GM19099 (cell line): ENCODE results near the gene CD226.

ENCODE experiments used
- POLR2A ChIP-seq: IDR thresholded peaks from 3 replicates; pipeline ENCODE4 v1.6.1; 2011; ENCODE audit warnings: low read depth; ENCODE audit not compliant: insufficient read length; ENCODE audit errors: extremely low read depth

CD226 gene

DNA sequence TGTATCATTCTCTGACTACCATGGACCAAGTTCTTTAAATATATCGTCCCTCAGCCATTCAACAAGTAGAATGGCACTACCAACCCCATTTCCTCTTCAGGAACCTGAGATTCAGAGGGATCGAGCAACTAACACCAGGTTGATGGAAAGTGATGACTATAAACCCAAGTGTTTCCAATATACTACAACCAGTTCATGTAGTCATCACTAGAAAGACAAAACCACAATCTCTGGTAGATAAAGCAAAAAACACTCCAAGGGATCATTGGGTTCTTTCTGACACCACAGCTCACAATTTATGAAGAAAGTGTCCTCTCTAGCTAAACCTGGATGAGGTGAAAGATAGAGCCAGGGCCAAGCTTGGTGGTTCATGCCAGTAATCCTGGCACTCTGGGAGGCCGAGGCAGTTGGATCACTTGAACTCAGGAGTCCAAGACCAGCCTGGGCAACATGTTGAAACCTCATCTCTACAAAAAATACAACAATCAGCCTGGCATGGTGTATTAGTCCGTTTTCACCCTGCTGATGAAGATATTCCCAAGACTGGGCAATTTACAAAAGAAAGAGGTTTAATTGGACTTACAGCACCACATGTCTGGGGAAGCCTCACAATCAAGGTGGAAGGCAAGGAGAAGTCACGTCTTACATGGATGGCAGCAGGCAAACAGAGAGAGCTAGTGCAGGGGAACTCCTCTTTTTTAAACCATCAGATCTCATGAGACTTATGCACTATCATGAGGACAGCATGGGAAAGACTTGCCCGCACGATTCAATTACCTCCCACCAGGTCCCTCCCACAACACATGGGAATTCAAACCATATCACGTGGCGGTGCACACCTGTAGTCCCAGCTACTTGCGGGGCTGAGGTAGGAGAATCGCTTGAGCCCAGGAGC, 2.2 kb downstream of the CD226 start:
- TF ChIP-seq POLR2A, result no peak

- TF ChIP-seq POLR2A, result no peak
Observed at GRCh38 chr18:69944436-69944835, 3.2 kb downstream of the CD226 start.

GRCh38 chr18:69943021-69943420, 4.7 kb downstream of the CD226 start:
- TF ChIP-seq POLR2A, result no peak

- peak; percentile 15 for TF ChIP-seq POLR2A
Observed at GRCh38 chr18:69941183-69941582, 6.5 kb downstream of the CD226 start.

DNA sequence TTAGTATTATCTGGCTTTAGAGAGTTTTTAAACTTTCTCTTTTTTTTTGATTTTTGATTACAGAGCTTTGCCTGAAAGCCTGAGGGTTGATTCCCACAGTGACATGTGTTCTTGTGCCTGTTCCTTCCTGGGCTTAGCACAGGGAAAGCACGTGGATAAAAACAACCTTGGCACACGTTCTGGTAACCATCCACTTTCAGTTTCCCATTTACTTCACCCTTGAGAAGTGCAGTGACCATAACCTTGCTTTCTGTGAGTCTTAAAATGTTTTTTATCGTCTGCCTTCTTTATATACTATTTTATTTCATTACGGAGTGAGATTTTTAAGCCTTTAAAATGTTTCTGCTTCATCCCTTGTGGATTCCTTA, 11.5 kb downstream of the CD226 start:
- no peak for TF ChIP-seq POLR2A

DNA sequence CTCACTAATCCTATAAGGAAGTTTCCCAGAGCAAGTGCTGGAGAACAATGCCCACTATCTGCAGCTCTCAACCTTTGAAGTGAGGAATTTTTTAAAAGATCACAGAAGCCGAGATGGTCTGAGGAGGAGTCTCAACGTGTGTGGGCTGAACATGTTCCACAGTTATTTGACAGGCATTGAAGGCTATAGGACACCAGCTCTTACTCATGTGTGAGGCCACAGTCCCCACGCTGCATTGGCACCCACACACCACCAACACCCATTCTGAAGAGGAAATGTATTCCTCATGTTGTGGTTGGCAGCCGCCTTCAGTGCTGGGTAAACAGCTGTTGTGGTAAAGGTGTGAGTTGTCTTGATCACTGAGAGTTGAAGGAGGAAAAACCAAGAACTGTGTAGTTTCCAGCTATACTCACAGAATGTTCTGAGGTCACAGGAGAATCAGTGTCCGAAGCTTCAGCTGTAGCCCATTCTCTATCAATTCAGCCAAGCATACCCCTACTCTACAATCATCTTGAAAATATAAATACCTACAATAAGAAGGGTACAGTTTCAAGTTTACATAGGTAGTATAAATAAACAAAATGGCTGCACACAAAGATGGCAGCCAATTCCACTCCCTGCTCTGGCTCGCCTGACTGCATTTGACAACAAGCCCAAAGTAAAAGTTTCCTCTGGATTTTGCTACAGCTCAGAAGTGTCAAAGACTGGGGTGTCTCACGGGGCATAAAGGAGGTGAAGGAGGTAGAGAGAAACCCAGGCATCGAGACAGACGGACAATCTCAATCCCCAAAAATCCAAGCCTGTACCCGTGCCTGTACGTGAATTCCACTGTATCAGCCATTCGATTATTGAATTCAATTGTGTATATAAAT, 12.1 kb downstream of the CD226 start:
- TF ChIP-seq POLR2A, result no peak

- TF ChIP-seq POLR2A, result no peak
Observed at GRCh38 chr18:69934601-69935265, 12.9 kb downstream of the CD226 start.

- no peak for TF ChIP-seq POLR2A
Observed at GRCh38 chr18:69929041-69929774, 18.5 kb downstream of the CD226 start.

GRCh38 chr18:69916412-69916811, 31.3 kb downstream of the CD226 start:
- no peak for TF ChIP-seq POLR2A

DNA sequence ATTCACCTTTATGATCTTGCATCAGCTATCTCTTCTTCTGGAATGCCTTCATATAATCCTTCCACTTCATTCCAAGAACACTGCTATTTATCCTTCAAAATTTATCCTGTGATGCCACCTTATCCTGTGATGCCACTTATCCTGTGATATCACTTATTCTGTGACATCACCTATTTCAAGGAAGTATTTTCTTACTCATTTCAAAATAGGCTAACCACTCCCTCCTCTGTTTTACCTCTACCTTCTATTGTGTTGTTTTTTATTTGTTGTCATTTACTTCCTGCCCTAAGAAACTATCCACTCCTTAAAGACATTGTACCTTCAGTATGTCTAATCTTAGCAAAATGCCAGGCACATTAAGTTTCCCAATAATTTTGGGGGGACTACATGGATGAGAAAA, 38.8 kb downstream of the CD226 start:
- TF ChIP-seq POLR2A, result no peak

DNA sequence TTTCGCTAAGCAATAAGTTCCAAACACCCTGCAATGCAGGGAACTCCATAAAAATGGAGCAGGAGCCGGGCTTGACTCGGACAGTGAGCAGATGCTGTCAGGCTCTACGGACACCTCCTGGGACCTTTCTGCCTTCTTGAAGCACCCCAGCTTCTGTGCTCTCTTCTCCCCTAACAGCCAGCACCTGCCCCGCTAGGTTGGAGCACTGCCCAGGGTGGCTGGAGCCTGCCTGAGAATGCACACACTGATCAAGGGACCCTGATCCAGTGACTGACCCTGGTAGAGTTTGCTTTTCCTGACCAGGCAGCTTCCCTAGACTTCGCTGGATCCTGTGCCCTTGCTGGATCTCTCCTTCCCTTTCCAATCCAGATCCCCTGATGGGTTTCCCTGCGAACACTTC, 40.9 kb downstream of the CD226 start:
- no peak for TF ChIP-seq POLR2A

- TF ChIP-seq POLR2A, result no peak
Observed at GRCh38 chr18:69900941-69901340, 46.7 kb downstream of the CD226 start.

DNA sequence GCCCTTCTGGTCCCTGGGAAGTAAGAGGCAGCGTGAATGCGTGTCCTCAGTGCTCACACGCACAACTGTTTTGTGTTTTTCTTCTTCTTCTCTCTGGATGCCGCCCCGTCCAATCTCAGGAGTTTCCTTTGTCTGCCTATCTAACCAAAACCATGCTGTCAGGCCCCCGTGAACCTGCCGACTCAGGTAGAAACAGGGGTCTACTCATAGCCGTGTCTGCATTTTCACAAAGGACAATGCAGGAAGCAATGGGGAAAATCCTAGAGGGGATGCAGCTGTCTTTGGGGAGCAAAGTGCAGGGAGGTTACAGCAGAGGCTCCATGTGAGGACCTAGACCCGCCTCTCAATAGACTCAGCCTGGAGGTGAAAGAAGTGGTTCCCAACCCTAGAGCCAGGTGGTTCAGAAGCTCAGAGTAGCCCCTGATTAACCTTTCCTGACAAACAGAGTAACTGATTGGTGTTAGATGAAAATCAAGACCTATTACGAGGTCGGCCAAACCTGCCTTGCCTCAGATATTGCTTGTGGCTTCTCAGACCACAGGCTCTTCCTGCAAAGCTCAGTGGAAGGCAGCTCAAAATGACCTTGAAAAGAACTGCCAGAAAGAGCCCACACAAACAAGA, 49.3 kb downstream of the CD226 start:
- TF ChIP-seq POLR2A, result no peak

- TF ChIP-seq POLR2A, result no peak
Observed at GRCh38 chr18:69897397-69898108, 50.1 kb downstream of the CD226 start.
